Globus pallidus (tissue), 1 donor: Measurements from ENCODE around the gene E2F8.

Source experiments
- DNase-seq: peaks from one replicate; pipeline ENCODE4 v3.0.0-alpha.2; 2015; ENCODE audit warnings: low spot score

Gene E2F8

GRCh38 chr11:19253153-19253745, 12.5 kb upstream of the E2F8 start:
- DNase-seq, result no peak

GRCh38 chr11:19252394-19253152, 11.8 kb upstream of the E2F8 start:
- DNase-seq, result no peak

GRCh38 chr11:19251577-19251976, 10.8 kb upstream of the E2F8 start:
- DNase-seq, result no peak

GRCh38 chr11:19246816-19247215, 6.1 kb upstream of the E2F8 start:
- no peak for DNase-seq

- DNase-seq, result no peak
These were observed 4.6 kb upstream of the E2F8 start for GRCh38 chr11:19245351-19245750.

- DNase-seq, result no peak
These were observed 3.9 kb upstream of the E2F8 start for GRCh38 chr11:19244621-19245020.

- no peak for DNase-seq
These were observed 3.3 kb upstream of the E2F8 start for GRCh38 chr11:19244084-19244483.

GRCh38 chr11:19243613-19244012, 2.9 kb upstream of the E2F8 start:
- no peak for DNase-seq

- no peak for DNase-seq
These were observed 2.4 kb upstream of the E2F8 start for GRCh38 chr11:19243143-19243542.

GRCh38 chr11:19242179-19242932, 1.6 kb upstream of the E2F8 start:
- DNase-seq, result no peak

- DNase-seq, result no peak
These were observed 774 bp upstream of the E2F8 start for GRCh38 chr11:19241260-19242178.

GRCh38 chr11:19239039-19239438, 1.7 kb downstream of the E2F8 start:
- DNase-seq, result no peak

- DNase-seq, result no peak
These were observed 2.9 kb downstream of the E2F8 start for GRCh38 chr11:19237813-19238212.

GRCh38 chr11:19237381-19237780, 3.4 kb downstream of the E2F8 start:
- no peak for DNase-seq

- DNase-seq, result no peak
These were observed 6.4 kb downstream of the E2F8 start for GRCh38 chr11:19234231-19234817.

- no peak for DNase-seq
These were observed 7.7 kb downstream of the E2F8 start for GRCh38 chr11:19232910-19233503.

- no peak for DNase-seq
These were observed 11.1 kb downstream of the E2F8 start for GRCh38 chr11:19229671-19230070.

GRCh38 chr11:19228968-19229367, 11.8 kb downstream of the E2F8 start:
- DNase-seq, result no peak

- no peak for DNase-seq
These were observed 14.2 kb downstream of the E2F8 start for GRCh38 chr11:19226378-19227195.

- no peak for DNase-seq
These were observed 15.2 kb downstream of the E2F8 start for GRCh38 chr11:19225581-19225980.
